Hematopoietic multipotent progenitor cell treated with erythropoietin and hydrocortisone succinate and interleukin-3 and kit ligand, for 6 days (in vitro differentiated cells): ENCODE measurements around the gene COX6B2.
"Not testable (repeated sequence)": the region's sequence is repeated elsewhere in the genome, so short reads cannot be mapped to it uniquely, and the experiment has no call there.

Experiments used
- DNase-seq: peaks from one replicate; pipeline ENCODE4 v3.0.0-alpha.2; 2015

COX6B2 gene, protein sequence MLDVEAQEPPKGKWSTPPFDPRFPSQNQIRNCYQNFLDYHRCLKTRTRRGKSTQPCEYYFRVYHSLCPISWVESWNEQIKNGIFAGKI

DNA sequence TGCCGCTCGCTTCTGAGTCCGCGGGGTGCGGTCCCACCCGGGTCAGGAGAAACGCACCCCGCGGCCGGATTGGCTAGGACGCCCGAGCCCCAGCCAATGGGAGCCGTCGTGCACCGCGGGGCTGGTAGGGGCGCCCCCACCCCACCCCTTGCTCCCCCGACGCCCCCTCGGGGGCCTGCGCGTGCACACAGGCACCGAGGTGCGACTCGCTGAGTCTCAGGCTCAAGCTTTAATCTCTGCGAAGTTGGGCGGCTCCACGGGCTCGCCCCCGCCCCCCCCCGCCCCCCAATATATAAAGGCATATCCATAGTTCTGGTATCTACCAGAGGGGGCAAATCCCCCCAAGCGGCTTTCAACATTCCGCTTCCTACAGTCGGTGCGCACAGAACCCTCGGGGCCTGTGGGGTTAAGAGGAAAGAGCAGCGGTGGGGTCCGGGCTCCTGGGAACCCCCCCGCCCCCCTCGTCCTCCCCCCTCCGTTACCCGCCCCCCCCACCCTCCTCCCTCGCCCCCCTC is at the start of gene COX6B2:
Gene COX6B2, minus strand, starts transcription at position 22 of the 515 bp plus-strand sequence. CDS start 198 bp downstream, outside the sequence.
- DNase-seq, result peak; percentile 42

DNA sequence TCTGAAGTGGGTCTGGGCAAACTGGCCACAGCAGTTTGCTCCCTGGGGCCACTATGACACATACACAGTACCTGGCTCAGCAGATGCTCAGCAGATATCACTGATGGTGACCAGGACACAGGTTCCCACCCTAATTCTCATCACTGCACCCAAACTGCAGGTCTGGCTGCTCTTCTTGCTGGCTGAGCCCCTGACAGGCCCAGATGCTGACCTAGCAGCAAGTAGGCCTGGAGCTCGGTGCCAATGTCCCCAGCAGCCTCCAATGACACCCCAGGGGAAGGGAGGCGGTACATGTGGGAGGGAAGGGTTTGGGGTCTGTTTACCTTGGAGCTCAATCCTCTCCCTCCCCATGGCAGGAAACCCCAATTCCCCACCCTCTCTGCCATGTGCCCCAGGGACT is 48.0 kb upstream of the COX6B2 start:
- no peak for DNase-seq

DNA sequence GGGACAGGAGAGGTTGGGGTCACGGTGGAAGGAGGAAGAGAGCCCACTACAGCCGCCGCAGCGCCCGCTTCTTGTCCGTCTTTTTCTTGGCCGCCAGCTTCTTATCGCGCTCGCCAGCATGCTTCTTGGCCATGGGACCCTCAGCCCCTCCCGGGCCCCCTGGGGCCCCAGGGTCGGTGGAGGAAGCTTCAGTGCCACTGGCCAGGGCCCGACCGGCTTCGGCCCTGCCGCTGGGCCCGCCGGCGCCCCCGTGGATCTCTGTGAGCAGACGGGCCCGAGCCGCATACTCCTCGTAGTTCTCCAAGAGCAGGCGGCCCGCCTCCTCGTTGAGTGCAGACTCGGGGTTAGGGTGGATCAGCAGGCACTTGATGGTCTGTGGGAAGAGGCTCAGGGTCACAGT is 46.9 kb upstream of the COX6B2 start:
- not testable (repeated sequence) for DNase-seq

DNA sequence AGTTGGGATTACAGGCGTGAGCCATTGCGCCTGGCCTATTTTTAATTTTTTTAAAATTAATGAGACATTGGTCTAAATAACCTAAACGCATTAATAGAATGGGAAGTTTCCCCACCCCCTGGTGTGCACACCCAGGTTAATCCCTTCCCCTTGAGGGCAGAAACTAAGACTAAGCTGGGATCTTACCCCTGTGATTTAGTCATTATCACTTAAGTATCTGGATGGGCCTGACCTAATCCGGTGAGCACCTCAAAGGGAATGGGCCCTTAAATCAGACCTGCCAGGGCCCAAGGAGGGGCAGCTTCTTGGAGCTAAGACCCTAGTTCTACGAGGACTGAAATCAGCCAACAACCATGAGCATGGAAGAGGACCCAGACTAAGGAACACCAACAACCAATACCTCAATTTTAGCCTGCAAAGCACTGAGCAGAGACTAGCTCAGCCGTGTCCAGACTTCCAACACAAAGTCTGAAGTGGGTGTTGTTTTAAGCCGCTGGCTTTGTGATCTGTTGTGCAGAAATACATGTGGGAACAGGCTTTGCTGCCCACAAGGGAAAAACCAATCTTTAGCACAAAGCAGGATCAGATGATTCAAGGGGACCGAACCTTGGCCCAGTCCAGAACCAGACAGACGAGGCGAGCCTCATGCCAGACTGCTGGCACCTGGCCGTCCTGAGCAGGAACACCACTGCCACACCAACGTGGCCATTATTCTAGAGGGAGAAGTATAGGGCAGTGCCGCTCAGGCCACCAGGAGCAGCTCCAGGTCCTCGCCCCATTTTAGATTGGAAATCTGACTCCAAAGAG is 46.0 kb upstream of the COX6B2 start:
- DNase-seq, result peak; percentile 3

DNA sequence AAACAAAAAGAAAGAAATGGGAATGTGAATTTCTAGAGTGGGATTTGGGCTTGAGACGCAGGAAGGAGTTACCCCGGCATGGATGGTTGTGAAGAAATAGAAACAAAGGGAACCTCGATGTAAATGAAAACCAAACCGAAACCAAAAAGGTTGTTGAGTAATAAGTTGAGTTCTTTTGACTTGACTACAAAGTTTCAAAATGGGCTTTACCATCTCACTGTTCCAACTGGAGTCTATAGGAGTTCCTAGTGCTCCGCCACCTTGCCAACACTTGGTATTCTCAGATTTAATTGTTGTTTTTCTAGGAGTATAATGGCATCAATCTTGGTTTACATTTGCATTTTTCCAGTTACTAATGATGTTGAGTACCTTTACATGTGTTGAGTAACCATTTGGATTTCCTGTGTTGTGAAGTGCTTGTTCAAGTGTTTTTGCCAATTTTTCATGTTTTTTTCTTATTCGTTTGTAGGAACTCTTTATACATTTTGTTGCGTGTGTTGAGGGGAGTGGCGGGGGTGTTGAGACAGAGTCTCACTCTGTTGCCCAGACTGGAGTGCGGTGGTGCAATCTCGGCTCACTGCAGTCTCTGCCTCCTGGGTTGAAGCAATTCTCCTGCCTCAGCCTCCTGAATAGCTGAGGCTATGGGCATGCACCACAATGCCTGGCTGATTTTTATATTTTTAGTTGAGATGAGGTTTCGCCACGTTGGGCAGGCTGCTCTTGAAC is 43.8 kb upstream of the COX6B2 start:
- no peak for DNase-seq

DNA sequence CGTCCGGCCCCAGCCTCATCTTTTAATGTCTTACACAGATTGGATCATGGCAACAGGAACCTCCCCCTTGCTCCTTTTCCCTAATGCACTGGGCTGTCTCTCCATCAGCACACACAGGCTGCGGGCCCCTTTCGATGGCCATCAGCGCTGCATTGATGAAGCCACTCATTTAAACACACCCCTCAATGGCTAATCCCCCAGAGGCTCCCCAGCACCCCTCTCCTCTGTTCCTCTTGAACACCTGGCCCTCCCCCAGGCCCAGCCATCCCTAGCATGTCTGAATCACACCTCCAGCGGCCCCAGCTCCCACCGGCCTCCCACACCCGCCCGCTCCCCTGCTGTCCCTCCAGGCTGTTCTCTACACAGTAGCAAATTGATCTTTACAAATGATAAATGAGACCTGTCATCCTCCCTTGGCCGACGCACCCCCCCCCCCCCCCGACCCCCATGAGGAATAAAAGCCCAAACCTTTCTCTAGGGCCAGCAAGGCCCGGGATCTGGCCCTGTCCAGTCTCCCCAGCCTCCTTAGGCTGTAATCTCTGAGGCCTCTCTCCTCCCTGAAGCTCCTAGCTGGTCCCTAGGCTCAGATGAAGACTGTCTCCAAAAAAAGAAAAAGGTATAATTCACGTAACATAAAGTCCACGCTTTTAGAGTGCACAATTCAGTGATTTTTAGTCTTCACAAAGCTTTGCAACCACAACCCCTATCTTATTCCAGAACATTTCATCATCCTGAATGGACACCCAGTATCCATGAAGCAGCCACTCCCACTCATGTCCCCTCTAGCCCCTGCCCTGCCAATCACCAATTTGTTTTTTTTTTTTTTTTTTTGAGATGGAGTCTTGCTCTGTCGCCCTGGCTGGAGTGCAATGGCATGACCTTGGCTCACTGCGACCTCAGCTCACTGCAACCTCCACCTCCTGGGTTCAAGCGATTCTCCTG is 38.6 kb upstream of the COX6B2 start:
- no peak for DNase-seq

DNA sequence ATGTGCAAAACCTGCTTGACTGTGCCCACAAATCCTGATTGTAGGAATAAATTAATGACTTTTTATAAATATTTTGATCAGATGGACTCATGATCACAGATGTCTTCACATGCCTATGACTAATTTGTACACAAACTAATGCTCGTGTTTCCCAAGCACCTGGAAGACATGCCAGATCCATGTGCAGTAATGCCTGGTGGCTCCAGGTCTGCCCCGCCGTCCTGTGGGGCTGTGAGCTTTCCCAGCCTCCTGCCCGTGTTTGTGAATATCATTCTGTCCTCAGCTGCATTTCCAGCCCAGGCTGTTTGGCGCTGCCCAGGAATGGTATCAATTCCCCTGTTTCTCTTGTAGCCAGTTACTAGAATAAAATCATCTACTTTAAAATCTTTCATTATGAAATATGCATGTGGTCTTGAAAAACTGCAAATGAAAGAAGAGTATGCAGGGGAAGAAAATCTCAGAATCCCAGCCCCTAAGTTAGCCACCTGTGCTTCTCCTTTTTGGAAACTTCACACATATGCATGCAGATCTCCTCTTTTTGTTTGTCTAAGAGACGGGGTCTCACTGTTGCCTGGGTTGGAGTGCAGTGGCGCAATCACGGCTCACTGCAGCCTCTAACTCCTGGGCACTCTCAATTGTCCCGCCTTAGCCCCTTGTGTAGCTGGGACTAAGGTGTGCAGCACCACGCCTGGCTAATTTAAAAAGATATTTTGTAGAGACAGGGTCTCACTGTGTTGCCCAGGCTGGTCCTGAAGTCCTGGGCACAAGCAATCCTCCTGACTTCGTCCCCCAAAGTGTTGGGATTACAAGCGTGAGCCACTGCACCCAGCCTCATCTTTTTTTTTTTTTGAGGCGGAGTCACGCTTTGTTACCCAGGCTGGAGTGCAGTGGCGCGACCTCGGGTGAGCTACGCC is 37.4 kb upstream of the COX6B2 start:
- DNase-seq, result no peak

DNA sequence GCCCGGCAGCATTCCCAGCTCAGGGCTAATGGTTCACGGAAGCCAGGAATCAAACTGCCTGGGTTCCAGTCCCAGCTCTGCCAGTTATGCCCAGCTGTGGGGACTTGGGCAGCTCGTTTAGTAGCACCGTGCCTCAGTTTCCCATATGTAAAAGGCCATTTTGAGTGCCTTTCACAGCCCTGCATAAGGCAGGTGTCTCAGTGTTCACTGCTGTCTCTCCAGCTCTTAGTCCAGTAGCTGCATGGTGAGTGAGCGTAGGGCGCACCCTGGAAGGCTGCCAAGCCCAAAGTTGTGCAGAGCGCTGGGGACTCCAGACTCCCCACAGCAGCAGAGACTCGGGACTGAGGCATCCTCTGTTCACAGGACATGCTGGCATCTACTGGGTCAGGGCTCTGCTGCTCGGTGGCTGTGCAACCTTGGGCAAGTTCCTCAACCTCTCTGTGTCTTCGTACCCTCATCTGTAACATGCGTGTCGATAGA is 36.7 kb upstream of the COX6B2 start:
- DNase-seq, result peak; percentile 67

DNA sequence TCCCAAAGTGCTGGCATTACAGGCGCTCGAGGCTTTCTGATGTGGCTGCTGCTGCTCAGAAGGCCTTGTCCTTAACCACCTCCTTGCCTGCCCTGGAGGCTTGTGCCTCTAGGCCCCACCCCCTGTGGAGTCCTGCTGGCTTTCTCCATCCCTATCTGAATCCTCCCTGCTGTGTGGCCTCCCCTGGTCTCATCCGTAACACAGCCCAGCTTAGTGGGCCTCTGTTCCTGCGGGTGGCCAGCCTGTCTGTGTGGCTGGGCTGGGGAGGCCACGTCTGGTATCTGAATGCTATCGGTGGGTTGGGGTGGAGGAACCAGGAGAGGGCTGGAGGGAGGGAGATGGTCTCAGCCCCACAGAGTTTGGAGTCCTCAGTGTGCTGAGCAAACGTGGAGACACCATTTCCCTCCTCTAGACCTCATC is 36.0 kb upstream of the COX6B2 start:
- no peak for DNase-seq

DNA sequence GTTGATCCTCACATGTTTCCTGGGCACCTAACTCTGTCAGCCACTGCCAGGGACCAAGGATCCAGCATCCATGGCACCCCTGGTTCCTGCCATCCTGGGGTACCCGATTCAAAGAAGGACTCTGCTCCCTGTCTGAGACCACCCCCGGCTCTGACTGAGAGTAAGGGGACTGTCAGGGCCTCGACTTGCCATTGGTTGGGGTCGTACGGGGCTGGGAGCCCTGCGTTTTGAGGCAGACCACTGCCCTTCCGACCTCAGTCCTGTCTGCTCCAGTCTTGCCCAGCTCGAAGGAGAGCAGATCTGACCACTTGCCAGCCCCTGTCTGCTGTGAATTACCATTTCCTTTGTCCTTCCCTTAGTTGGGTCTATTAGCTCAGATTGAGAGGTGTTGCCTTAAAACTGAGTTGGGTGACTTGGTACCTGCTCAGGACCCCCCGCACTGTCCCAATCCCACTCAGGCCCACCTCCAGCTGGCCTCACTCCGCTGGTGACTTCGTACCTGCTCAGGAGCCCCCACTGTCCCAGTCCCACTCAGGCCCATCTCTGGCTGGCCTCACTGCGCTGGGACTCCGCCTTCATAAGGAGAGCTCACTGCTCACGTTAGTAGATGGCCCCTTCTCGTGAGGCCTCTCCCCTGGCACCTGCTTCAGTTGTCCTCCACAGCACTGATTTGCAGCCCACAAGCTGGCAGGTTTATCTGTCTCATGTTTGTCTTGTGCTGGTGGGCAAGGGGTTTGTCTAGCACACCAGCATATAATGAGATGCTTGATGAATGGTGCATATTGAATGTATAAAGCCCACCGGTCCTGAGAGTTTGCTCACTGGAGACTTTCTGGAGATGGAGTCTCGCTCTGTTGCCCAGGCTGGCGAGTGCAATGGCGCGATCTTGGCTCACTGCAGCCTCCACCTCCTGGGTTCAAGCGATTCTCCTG is 35.1 kb upstream of the COX6B2 start:
- DNase-seq, result no peak

DNA sequence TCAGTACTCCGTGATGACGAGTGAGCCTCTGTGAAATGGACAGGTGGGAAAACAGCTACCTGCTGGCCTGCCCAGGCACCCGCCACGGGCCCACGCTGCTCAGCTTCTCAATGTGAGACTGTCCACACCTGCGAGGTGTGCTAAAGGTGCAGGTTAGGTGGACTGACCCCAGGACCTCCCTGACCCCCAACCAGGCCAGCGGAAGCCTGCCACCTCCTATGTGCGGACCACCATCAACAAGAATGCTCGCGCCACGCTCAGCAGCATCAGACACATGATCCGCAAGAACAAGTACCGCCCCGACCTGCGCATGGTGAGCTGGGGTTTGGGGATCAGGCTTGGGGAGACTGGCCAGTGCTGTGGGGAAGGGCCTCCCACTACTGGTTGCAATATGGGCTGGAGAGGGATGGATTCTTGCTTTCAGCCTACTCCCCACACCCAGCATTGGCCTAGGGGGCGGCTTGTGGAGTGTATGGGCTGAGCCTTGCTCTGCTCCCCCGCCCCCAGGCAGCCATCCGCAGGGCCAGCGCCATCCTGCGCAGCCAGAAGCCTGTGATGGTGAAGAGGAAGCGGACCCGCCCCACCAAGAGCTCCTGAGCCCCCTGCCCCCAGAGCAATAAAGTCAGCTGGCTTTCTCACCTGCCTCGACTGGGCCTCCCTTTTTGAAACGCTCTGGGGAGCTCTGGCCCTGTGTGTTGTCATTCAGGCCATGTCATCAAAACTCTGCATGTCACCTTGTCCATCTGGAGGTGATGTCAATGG is 33.4 kb upstream of the COX6B2 start:
- no peak for DNase-seq

DNA sequence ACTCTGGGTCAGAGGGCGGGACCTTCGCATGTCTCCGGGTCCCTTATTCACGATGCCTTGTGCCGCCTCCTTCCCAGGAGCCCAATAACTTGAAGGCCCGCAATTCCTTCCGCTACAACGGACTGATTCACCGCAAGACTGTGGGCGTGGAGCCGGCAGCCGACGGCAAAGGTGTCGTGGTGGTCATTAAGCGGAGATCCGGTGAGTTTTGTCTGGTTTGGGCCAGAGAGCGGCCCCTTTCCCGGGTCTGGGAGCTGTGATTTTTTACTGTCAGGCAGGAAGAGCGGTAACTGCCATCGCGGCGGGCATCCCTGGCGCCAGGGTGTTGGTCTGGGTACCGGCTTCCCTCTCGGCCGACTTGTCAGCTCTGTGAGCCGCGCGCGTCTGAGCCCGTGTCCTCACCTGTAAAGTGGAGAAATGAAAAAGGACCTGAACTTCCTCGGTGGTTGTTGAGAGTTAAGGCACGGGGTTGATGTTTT is 32.0 kb upstream of the COX6B2 start:
- peak; percentile 36 for DNase-seq

DNA sequence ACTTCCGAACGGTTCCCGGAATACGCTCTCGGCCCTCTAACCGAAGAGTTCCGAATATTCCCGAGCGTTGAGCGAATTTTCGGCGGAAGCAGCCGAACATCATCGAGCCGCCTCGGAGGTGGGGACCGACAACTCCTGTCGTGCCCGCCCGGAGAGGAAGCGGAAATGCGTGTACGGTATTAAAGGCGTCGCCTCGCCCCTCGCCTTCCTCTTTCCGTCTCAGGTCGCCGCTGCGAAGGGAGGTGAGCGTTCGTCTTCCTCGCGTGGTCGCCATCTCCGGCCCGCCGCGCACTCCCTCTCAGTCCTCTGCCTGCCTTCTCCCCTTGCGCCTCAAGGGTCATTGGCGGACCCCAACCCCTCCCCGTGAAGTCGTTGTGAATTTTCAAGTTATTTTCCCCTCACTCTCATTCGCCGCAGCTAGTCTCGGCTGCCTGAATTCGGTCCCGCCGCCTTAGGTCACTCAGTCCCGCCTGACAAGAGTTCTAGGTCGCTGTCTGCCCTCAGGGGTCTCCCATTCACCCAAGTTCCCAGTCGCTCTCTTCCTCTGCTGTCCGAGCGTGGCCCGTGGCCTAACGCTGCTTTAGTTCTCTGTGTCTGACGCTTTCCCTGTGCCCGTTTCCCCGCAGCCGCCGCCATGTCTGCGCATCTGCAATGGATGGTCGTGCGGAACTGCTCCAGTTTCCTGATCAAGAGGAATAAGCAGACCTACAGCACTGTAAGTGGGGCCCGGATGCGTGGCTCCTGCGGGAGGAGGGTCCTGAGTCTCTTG is 31.4 kb upstream of the COX6B2 start, which contains the start of gene RPL28:
Gene RPL28, plus strand, starts transcription at position 209 of the 769 bp plus-strand sequence. Its CDS starts 426 bp downstream, at position 635.
- peak; percentile 99 for DNase-seq

DNA sequence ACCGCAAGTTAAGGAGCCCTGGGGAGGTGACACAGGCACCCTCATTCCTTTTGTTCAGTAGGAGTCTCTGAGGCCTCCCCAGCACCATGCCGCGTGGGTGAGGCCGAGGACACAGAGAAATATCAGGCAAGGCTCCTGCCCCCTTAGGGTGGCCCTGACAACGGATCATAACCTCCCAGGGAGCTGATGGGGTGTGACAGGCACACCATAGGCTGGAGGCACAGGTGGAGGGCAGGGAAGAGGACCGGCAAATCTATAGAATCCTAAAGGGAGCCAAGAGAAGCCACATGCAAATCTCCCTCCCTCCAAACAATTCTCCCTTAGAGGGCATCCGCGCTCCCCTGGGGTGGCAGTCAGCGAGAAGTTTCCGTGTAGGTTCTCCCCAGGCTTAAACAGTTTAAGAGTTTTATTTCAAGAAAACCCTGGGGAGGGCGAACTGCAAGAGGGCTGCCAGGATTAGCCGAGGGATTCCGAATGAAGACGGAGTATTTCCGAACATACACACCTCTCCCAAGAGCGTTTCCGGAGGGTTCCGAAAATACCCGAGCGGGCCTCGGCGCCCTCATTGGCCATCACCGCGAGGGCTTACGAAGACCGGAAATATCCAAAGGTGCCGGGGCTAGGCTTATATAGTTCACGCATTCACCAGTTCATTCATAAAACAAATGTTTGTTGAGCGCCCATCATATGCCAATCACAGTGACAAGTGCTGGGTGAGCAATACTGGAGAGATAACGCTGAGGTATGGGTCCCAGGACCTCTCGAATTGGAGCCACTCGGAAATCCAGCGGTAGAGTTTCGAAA is 30.6 kb upstream of the COX6B2 start:
- peak; percentile 98 for DNase-seq

DNA sequence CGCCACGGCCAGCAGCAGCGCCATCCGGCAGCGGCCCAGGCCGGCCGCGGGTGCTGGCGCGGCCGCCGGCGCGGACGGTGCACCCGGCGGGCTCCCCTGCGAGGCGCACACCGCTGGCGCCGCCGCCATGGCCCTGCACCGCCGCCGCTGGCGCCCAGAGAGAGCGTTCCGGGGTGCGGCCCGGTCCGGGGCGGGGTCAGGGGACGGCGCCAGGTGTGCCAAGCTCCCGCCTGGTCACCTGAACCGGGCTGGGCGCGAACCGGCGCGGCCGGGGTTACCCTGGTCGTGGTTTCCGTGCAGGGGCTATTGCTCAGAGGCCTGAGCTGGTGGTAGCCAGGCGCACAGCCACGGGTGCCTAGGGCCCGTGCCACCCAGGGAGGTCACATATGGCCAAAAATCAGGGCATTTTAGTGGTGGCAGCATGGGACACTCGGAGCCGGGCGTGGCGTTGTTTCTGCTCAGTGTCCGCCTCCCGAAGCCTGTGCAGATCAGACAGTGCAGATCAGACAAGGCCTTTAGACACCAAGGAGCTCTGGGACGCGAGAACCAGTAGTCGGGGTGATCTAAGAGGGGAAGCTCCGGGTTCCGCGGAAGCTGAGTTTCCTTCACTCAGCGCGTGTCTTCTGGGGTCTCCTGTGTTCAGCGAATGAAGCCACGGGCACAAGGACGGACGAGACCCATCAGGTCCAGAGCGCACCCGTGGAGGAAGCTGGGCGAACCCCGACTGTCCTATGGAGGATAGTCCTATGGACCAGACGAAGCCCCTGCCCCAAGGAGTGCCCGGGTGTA is 29.8 kb upstream of the COX6B2 start, which contains the start of gene TMEM238:
Gene TMEM238, minus strand, starts transcription at position 162 of the 789 bp plus-strand sequence. Its CDS starts 33 bp downstream, at position 129.
- DNase-seq, result peak; percentile 75
